ENCODE measurements around the gene DLG5.

- TF ChIP-seq POLR2A (IDR thresholded peaks at IDR 0.05) (no peak), CTCF (IDR thresholded peaks at IDR 0.05) (no peak)
Measured at GRCh38 chr10:77890097-77890496, 36.5 kb downstream of the DLG5 start.

Measured in Peyer's patch (tissue), 4 donors.